Measurements from ENCODE around the gene POU2AF3.

- TF ChIP-seq GATA2 (IDR thresholded peaks at IDR 0.05; ENCODE audit: low read depth, low read length) (no peak), GATA3 (IDR thresholded peaks at IDR 0.05; ENCODE audit: low read depth, low read length) (no peak)
These were observed 48.8 kb downstream of the POU2AF3 start for GRCh38 chr11:111347002-111347722.

Data from SH-SY5Y (cell line).